Stimulated activated CD8-positive, alpha-beta memory T cell treated with anti-CD3 and anti-CD28 coated beads, Interleukin-7, amount 100 ng/mL, for 24 hours (primary cell): ENCODE data around the gene NAALADL2.
"Not testable (repeated sequence)": the region's sequence is repeated elsewhere in the genome, so short reads cannot be mapped to it uniquely, and the experiment has no call there.

Experiments
- DNase-seq: peaks from one replicate; pipeline ENCODE4 v3.0.0-alpha.2; 2020; ENCODE audit warnings: low read depth

The NAALADL2 gene

DNA sequence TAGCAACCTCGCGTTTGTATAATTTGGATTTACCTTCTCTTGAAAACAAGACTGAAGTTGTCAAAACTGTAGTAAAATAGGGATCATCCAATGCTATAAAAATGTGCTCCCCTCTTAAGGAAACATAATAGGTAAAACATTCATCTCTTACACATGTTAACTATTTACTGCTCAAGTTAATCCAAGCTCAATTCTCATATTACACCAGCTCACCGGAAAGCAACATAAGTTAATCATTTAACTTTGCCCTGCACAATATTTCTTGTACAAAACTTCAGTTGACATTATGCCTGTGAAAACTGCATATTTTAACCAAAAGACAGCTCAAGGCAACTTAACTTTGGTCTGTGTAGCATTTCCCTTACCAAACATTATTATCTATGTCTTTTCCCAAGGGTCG lies 634.2 kb downstream of the NAALADL2 start:
- DNase-seq: no peak

- DNase-seq: no peak
Observed at GRCh38 chr3:175495331-175495730, 636.2 kb downstream of the NAALADL2 start.

GRCh38 chr3:175502155-175502554 lies 643.0 kb downstream of the NAALADL2 start:
- no peak for DNase-seq

DNA sequence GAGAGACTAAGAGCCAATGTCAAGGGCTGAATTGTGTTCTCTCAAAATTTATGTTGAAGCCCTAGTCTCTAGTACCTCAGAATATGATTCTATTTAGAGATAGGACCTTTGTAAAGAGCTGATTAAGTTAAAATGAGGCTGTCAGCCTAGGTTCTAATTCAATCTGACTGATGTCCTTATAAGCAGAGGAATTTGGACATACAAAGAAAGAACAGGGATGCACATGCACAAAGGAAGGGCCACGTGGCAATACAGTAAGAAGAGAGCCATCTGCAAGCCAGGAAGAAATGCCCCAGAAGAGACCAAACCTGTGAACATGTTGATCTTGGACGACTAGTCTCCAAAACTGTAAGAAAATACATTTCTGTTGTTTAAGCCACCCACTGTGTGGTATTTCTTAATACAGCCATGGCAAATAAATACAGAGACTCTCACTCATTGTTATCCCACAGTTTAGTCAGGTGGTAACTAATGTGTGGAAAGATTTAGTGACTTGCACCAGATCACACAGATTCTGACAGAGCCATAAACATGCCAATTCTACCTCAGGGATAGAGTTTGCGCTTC lies 652.2 kb downstream of the NAALADL2 start:
- DNase-seq: no peak

- DNase-seq: no peak
Observed at GRCh38 chr3:175512700-175513099, 653.6 kb downstream of the NAALADL2 start.

DNA sequence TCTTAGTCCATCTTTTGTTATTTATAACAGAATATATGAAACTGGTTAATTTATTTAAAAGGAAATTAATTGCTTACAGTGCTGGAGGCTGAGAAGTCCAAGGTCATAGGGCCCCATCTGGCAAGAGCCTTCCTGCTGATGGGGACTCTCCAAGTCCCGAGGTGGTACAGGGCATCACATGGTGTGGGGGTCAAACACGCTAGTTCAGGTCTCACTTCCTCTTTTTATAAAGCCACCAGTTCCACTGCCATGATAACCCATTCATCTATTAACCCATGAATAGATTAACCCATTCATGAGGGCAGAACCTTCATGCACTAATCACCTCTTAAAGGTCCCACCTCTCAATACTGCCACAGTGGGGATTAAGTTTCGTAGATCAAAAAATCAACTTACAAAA lies 659.3 kb downstream of the NAALADL2 start:
- no peak for DNase-seq

- DNase-seq: no peak
Observed at GRCh38 chr3:175521406-175521805, 662.3 kb downstream of the NAALADL2 start.

- DNase-seq: no peak
Observed at GRCh38 chr3:175526191-175526590, 667.1 kb downstream of the NAALADL2 start.

GRCh38 chr3:175526609-175527280 lies 667.6 kb downstream of the NAALADL2 start:
- DNase-seq: no peak

DNA sequence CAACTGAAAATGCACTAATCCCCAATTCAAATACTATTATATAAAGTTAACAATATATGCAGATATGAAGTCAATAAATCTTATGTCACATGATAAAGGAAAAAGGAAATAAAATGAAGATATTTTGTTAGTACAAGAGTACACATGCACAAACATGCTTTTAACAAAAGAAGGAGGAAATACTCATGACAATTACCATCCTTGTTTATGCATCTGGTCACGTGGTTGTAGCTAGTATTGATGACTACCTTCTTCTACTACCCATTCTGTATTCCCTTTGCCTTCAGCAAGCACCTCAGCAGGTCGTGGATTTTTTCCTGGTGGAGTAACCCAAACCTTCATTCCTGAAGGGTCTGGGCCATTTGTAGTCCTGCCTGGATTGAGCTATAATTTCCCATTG lies 669.6 kb downstream of the NAALADL2 start:
- DNase-seq: not testable (repeated sequence)

- DNase-seq: no peak
Observed at GRCh38 chr3:175535351-175535750, 676.2 kb downstream of the NAALADL2 start.

GRCh38 chr3:175546115-175546514 lies 687.0 kb downstream of the NAALADL2 start:
- DNase-seq: no peak

DNA sequence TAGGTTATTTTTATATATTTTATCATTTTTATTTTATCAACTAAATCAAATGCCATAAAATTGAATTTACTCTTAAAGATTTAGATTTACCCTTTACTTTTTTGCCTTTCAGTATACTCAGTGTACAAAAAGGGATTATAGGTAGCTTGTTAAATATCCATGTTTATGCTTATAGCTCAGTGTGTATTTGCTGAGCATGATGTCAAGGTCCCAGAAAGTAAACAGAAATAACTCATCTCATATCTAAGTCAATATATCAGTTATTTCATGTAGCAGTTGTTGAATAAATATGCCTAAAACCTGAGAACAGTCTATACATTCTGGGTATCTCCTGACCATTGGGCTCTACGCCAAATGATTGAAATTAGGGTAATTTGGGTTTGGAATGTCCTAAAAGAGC lies 693.8 kb downstream of the NAALADL2 start:
- DNase-seq: no peak

GRCh38 chr3:175554801-175555200 lies 695.7 kb downstream of the NAALADL2 start:
- DNase-seq: no peak

DNA sequence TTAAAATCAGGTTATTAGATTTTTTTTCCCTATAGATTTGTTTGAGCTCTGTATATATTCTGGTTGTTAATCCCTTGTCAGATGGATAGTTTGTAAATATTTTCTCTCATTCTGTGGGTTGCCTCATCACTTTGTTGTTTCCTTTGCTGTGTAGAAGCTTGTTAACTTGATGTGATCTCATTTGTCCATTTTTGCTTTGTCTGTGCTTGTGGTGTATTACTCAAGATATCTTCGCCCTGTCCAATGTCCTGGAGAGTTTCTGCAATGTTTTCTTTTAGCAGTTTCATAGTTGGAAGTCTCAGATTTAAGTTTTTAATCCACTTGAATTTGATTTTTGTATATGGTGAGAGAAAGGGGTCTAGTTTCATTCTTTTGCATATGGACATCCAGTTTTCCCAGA lies 699.1 kb downstream of the NAALADL2 start:
- no peak for DNase-seq

- no peak for DNase-seq
Observed at GRCh38 chr3:175564363-175564762, 705.2 kb downstream of the NAALADL2 start.

GRCh38 chr3:175571096-175571495 lies 712.0 kb downstream of the NAALADL2 start:
- no peak for DNase-seq

DNA sequence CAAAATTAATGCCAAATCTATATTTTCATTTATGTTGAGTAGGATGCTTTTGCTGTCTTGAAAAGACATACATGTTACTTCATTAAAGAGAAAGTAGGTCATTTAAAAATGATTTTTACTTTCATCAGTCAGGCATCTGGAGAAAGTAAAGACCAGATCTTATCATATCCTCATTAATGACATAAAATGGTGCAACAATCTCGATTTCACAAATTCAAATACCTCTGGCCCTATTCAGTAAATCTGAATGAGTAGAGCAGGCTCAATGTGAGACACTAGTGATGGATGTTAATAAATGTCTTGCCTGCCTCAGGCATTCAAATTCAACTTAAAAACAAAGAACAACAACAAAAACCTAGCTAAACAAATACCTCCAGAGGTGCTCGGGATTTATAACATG lies 714.1 kb downstream of the NAALADL2 start:
- no peak for DNase-seq

- no peak for DNase-seq
Observed at GRCh38 chr3:175580318-175580717, 721.2 kb downstream of the NAALADL2 start.

DNA sequence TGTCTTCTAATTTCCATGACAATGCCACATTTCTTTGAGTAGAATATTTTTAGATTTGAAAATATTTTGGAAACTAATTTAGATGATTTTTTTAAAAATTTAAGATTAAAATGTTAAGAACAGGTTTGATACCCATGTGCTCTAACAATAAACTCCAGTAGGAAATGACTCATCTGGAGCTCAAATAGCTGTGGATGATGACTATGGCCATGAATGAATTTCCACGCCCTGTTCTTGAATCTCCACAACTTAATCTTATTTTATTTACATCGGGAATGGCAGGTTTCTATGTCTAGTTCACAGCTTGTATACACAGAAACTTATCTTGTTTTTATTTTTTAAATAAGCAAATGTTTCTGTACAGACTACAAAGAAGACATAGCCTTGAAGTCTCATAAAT lies 726.8 kb downstream of the NAALADL2 start:
- DNase-seq: no peak

- DNase-seq: no peak
Observed at GRCh38 chr3:175590745-175591144, 731.6 kb downstream of the NAALADL2 start.

- no peak for DNase-seq
Observed at GRCh38 chr3:175591375-175591774, 732.2 kb downstream of the NAALADL2 start.

GRCh38 chr3:175593331-175593730 lies 734.2 kb downstream of the NAALADL2 start:
- no peak for DNase-seq

DNA sequence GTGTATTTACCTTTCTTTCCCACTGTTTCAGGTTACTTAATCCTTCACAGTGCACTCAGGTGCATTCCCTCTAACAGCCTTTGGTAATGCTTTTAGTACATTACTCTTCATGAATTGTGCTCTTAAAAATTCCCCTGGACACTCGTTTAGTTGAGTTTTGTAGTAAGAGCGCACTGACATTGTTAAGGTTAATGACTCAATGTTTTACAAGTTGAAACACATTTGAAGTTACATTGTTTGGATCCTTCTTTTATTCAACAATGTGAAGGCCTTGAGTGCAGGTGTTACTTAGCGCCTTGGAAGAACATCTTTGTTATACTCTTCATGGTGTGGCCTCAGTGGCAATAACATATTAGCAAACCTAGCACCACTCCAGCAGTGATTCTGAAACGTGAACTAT lies 739.6 kb downstream of the NAALADL2 start:
- no peak for DNase-seq
